H1 (cell line): Measurements from ENCODE around the gene SNRNP70. TPM values are rescaled to one million over a fixed set of nuclear protein-coding genes. Genes with fewer than 3 reads are reported as not detected.

Experiments used
- PHF8 ChIP-seq: fragments of 200-600 bp; sonication (generic); conservative IDR thresholded peaks from 2 replicates; pipeline ENCODE4 v1.7.1; 2012; ENCODE audit warnings: low read depth, mild to moderate bottlenecking, inconsistent platforms, low read length, moderate library complexity
- POLR2A ChIP-seq, 2 experiments: IDR thresholded peaks; 1 replicate in 1 of 2; 2 replicates in 1 of 2; pipeline ENCODE4 v1.6.1; 2011; ENCODE audit warnings: low read depth in 2 of 2, low read length in 2 of 2, mild to moderate bottlenecking in 2 of 2; ENCODE audit errors: control extremely low read depth in 1 of 2
- RBBP5 ChIP-seq: IDR thresholded peaks from 2 replicates; pipeline ENCODE4 v1.7.1; 2012; ENCODE audit warnings: low read depth, mild to moderate bottlenecking, inconsistent platforms, low read length, moderate library complexity, borderline replicate concordance
- SAP30 ChIP-seq: fragments of 300-600 bp; sonication (generic); IDR thresholded peaks from 2 replicates; pipeline ENCODE4 v1.7.1; 2012; ENCODE audit warnings: low read length, moderate library complexity, mild to moderate bottlenecking, inconsistent platforms; ENCODE audit not compliant: insufficient read depth, insufficient replicate concordance
- SIN3A ChIP-seq, 2 experiments: IDR thresholded peaks in 1 of 2; conservative IDR thresholded peaks in 1 of 2; 2 replicates each; pipeline ENCODE4 v1.6.1; 2011 to 2012; ENCODE audit warnings: low read length in 2 of 2, improper control_type of control experiment in 1 of 2, low read depth in 1 of 2, mild to moderate bottlenecking in 1 of 2
- SP1 ChIP-seq: IDR thresholded peaks from 2 replicates; pipeline ENCODE4 v1.6.1; 2011; ENCODE audit warnings: low read depth, low read length
- TAF1 ChIP-seq: IDR thresholded peaks from 2 replicates; pipeline ENCODE4 v1.6.1; 2011; ENCODE audit warnings: mild to moderate bottlenecking, low read depth, low read length
- TEAD4 ChIP-seq: IDR thresholded peaks from 2 replicates; pipeline ENCODE4 v1.6.1; 2012; ENCODE audit warnings: low read depth, low read length, inconsistent platforms, mixed read lengths
- polyA plus RNA-seq, 7 experiments: library from polyadenylated mRNA; depleted of rRNA in 3 of 7; stranded (reverse) in 5 of 7; unstranded in 2 of 7; fragments of >200 nt in 5 of 7; fragments of 200-250 nt in 2 of 7; gene quantifications; 1 replicate in 5 of 7; 2 replicates in 1 of 7; 4 replicates in 1 of 7; pipeline versions ENCODE4 v1.2.1 to v1.2.3, GENCODE V29; 2011 to 2013; ENCODE audit warnings: missing spikeins in 2 of 7, mixed read lengths in 2 of 7
- total RNA-seq: library from RNA; stranded (reverse); fragmentation: NEBNext Ultra II Directional; extraction: Animal tissue kit (Norgen Biotek cat#: 25700); gene quantifications from 2 replicates; pipeline ENCODE4 v1.2.1, GENCODE V29; 2021
- TF ChIP-seq, protein P1 (sequence below): fragments of 300-600 bp; sonication (generic); IDR thresholded peaks from 2 replicates; pipeline ENCODE4 v1.7.1; 2012; ENCODE audit warnings: low read length, moderate library complexity, mild to moderate bottlenecking, inconsistent platforms; ENCODE audit not compliant: insufficient replicate concordance
- TF ChIP-seq, protein P2 (sequence below): IDR thresholded peaks from 2 replicates; pipeline ENCODE4 v1.6.1; 2012; ENCODE audit warnings: inconsistent platforms

Gene SNRNP70
- total and polyA plus RNA-seq, 2 of the 8 experiments (the other 6 are each of a cell fraction or from before 2014, with no cell fraction given) = 231 to 235 TPM

DNA sequence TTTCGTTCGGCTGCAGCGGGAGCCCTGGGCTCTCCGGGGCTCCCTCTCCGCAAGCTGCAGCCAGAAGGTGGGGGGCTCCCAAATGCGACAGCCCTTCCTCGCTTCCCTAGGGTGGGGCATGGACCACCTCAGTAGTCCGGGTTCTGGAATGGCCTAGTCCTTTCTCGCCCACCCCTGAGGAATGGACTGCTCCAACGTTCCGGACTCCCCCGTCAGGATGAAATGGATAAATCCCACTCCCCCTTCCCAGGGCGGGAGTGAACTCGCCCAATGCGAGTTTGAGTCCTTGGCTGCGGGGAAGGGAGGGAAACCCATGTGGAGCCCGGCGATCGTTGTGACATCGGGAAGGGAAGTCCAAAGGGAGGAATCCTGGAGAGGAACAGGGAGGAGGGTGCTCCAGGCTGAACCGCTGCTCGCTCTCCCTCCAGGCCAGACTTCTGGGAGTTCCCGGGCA, 64.4 kb downstream of the SNRNP70 start (continued):
- TF ChIP-seq, protein P1, sequence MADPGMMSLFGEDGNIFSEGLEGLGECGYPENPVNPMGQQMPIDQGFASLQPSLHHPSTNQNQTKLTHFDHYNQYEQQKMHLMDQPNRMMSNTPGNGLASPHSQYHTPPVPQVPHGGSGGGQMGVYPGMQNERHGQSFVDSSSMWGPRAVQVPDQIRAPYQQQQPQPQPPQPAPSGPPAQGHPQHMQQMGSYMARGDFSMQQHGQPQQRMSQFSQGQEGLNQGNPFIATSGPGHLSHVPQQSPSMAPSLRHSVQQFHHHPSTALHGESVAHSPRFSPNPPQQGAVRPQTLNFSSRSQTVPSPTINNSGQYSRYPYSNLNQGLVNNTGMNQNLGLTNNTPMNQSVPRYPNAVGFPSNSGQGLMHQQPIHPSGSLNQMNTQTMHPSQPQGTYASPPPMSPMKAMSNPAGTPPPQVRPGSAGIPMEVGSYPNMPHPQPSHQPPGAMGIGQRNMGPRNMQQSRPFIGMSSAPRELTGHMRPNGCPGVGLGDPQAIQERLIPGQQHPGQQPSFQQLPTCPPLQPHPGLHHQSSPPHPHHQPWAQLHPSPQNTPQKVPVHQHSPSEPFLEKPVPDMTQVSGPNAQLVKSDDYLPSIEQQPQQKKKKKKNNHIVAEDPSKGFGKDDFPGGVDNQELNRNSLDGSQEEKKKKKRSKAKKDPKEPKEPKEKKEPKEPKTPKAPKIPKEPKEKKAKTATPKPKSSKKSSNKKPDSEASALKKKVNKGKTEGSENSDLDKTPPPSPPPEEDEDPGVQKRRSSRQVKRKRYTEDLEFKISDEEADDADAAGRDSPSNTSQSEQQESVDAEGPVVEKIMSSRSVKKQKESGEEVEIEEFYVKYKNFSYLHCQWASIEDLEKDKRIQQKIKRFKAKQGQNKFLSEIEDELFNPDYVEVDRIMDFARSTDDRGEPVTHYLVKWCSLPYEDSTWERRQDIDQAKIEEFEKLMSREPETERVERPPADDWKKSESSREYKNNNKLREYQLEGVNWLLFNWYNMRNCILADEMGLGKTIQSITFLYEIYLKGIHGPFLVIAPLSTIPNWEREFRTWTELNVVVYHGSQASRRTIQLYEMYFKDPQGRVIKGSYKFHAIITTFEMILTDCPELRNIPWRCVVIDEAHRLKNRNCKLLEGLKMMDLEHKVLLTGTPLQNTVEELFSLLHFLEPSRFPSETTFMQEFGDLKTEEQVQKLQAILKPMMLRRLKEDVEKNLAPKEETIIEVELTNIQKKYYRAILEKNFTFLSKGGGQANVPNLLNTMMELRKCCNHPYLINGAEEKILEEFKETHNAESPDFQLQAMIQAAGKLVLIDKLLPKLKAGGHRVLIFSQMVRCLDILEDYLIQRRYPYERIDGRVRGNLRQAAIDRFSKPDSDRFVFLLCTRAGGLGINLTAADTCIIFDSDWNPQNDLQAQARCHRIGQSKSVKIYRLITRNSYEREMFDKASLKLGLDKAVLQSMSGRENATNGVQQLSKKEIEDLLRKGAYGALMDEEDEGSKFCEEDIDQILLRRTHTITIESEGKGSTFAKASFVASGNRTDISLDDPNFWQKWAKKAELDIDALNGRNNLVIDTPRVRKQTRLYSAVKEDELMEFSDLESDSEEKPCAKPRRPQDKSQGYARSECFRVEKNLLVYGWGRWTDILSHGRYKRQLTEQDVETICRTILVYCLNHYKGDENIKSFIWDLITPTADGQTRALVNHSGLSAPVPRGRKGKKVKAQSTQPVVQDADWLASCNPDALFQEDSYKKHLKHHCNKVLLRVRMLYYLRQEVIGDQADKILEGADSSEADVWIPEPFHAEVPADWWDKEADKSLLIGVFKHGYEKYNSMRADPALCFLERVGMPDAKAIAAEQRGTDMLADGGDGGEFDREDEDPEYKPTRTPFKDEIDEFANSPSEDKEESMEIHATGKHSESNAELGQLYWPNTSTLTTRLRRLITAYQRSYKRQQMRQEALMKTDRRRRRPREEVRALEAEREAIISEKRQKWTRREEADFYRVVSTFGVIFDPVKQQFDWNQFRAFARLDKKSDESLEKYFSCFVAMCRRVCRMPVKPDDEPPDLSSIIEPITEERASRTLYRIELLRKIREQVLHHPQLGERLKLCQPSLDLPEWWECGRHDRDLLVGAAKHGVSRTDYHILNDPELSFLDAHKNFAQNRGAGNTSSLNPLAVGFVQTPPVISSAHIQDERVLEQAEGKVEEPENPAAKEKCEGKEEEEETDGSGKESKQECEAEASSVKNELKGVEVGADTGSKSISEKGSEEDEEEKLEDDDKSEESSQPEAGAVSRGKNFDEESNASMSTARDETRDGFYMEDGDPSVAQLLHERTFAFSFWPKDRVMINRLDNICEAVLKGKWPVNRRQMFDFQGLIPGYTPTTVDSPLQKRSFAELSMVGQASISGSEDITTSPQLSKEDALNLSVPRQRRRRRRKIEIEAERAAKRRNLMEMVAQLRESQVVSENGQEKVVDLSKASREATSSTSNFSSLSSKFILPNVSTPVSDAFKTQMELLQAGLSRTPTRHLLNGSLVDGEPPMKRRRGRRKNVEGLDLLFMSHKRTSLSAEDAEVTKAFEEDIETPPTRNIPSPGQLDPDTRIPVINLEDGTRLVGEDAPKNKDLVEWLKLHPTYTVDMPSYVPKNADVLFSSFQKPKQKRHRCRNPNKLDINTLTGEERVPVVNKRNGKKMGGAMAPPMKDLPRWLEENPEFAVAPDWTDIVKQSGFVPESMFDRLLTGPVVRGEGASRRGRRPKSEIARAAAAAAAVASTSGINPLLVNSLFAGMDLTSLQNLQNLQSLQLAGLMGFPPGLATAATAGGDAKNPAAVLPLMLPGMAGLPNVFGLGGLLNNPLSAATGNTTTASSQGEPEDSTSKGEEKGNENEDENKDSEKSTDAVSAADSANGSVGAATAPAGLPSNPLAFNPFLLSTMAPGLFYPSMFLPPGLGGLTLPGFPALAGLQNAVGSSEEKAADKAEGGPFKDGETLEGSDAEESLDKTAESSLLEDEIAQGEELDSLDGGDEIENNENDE = no peak
- TF ChIP-seq TEAD4 (peak; percentile 12; the same call in 1 of the 2 replicates), RBBP5 (no peak; the same call in 1 of the 2 replicates), PHF8 (0 out of 2 replicates have a peak, but pooled peaks have one; percentile 36), SAP30 (peak; percentile 92), SIN3A (conservative IDR thresholded peaks at IDR 0.05 in 1 of 2, IDR thresholded peaks at IDR 0.05 in 1 of 2; ENCODE audit: low read depth in 1 of 2, low read length in 2 of 2) (peak; percentile 10 to 70; a peak in 1 of 4 replicates), SP1 (peak; percentile 87), TAF1 (no peak), POLR2A (IDR thresholded peaks at IDR 0.05; ENCODE audit: control extremely low read depth in 1 of 2, low read depth in 2 of 2, low read length in 2 of 2) (no peak; a peak in 1 of 3 replicates)
- TF ChIP-seq, protein P2, sequence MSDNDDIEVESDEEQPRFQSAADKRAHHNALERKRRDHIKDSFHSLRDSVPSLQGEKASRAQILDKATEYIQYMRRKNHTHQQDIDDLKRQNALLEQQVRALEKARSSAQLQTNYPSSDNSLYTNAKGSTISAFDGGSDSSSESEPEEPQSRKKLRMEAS = peak; percentile 64; the same call in 1 of the 2 replicates
